NCI-H2107 (cell line): Measurements from ENCODE around the gene NXN.
"Not testable (repeated sequence)": the region's sequence is repeated elsewhere in the genome, so short reads cannot be mapped to it uniquely, and the experiment has no call there.

Source experiments
- DNase-seq: peaks from one replicate; lab custom pipeline; 2025; lab: John Stamatoyannopoulos, UW

NXN gene

DNA sequence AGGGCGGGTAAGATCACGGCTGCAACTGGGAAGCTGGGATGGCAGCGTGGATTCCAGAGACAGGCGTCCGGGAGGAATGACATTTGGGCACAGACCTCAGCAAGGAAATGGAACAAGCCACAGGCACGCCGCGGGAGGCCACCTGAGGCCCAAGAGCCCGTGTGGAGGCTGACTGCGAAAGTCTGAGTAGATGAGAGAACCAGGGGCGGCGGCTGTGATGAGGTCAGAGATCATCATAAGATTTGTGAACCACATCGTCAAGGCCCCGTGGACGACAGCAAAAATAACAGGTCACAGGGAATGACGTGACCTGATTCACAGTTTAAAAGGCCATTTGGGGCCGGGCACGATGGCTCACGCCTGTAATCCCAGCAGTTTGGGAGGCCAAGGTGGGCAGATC, 149.2 kb downstream of the NXN start:
- DNase-seq: no peak

DNA sequence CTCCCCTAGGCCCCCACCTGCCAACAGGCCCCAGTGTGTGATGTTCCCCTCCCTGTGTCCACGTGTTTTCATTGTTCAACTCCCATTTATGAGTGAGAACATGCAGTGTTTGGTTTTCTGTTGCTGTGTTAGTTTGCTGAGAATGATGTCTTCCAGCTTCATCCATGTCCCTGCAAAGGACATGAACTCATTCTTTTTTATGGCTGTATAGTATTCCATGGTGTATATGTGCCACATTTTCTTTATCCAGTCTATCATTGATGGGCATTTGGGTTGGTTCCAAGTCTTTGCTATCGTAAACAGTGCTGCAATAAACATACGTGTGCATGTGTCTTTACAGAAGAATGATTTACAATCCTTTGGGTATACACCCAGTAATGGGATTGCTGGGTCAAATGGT, 150.0 kb downstream of the NXN start:
- DNase-seq: not testable (repeated sequence)

DNA sequence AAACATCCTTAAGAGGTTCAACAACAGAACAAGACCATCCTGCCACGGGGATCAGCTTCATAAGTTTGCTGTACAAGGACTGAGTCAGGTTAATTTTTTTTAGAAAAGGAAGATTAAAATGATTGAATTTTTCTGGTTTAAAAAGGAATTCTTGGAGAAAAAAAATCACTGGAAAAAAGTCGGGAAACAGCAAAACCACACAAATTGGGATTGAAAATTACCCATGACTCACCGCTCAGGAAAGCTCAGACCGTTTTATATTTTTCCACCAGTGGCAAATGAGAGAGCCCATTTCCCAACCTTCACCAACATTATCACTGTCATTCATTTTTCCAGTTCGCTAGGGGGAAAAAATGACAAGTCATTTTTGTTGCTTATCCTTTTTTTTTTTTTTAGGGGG, 150.8 kb downstream of the NXN start:
- DNase-seq: no peak

DNA sequence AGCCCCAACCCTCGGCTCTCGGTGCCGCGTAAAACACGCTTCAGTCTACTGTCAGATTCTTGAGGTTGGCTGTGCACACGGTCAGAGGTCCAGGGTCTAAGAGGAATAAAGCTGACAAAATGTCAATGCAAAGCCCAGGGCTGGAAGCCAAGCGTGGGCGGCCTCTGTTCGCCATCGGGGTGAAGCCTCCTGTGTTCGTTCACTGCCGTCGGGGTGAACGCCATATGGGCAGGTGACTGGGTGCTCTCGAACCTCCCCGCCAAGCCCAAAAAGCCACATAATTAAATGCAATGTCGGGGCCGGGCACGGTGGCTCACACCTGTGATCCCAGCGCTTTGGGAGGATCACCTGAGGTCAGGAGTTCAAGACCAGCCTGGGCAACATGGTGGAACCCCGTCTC, 152.8 kb downstream of the NXN start:
- DNase-seq: no peak

DNA sequence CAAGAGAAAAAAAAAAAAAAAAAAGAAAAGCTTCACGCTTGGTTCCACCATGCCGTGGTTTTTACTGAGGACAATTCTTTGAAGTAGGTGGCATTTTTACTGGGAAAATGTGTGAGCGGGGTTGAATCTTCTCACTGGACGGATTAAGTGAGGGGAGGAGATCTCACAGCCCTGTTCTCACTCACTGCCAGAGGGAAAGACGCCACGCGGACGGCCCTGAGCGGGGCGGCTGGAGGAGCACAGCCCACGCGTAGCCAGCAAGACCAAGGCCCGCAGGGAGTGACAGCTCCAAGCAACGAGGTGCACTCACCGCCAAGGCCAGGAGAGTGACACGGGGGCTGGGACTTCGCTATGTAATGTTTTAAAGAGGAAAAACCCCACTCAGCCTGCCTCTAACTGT, 154.4 kb downstream of the NXN start:
- no peak for DNase-seq

DNA sequence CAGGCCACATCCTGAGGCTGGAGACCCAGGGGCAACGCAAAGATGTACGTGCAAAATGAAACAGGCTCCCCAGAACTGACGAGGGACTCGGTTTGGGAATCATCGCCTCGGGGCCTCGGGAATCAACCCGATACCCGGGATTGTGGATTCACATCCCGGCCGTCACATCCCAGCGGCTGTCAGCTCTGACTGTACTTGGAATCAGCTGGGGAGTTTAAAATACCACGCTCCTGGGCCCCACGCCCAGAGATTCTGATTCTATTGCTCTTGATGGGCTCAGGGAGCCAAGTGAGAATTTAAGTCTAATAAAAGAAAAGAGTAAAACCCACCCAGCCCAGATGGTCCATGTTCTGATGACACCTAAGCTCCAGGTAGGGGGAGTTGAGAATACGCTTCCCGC, 155.2 kb downstream of the NXN start:
- no peak for DNase-seq

DNA sequence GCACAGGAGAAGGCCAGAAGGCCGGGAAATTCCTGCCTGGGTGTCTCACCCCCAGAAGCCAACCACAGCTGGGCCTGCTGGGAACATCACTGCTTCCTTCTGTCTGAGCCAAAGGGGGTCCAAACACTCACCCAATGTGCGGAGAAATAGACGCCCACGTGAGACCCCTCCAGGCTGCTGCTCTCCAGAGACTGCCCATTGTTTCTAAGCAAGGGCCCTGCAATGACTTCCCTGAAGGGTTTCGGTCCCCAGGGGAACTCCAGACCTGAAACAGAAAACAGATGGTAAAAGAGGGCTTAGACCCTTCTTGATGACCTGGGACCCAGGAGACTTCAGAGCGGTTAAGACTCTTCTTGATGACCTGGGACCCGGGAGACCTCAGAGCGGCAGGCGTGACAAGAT, 156.1 kb downstream of the NXN start:
- DNase-seq: no peak

DNA sequence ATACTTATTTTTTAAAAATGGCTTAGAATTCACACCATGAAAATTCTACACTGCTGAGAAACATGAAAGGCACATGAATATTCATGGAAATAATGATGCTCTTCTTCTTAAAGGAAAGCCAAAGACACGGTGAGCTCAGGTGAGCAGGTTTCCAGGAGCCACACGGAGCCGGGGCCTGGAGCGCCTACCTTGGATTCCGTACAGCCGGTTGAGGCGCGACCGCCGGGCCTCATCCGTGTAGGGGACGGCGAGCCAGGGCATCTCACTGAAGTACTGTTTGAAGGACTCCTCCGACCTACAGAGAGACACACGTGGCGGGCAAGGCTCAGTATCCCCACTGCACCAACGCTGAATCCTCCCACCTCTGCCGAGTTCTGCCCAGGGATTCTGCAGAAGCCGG, 160.3 kb downstream of the NXN start:
- no peak for DNase-seq

DNA sequence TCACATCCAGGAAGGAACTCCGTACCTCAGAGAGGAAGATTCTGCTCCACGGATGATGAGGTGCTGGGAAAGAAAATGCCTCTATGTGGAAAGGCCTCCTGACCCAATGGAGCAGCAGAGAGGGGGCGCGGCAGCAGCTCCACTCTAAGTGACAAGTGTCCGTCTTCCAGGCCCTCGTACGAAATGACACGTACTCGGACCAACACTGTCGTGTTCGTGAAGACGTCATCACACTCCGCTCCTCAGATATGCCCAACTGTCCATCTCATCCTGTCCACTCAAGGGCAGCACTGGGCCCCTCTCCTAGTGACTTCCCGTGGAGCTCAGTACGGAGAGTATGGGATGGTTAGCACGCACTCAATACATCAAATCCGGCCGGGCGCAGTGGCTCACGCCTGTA, 165.2 kb downstream of the NXN start:
- no peak for DNase-seq

DNA sequence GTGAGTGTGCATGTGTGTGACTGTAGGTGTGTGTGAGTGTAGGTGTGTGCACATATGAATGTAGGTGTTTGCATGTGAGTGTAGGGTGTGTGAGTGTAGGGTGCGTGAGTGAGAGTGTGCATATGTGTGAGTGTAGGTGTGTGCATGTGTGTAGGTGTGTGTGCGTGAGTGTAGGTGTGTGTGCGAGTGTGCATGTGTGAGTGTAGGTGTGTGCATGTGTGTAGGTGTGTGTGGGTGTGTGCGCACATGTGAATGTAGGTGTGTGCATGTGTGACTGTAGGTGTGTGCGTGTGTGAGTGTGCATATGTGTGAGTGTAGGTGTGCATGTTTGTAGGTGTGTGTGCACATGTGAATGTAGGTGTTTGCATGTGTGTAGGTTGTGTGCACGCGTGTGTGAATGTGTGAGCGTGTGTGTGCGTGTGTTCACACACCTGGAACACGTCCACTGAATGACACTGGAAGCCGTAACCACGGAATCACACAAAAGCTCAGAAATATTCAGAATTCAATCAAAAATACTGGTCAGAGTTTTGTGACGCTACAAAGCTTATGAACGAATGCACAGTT, 166.9 kb downstream of the NXN start:
- DNase-seq: no peak

DNA sequence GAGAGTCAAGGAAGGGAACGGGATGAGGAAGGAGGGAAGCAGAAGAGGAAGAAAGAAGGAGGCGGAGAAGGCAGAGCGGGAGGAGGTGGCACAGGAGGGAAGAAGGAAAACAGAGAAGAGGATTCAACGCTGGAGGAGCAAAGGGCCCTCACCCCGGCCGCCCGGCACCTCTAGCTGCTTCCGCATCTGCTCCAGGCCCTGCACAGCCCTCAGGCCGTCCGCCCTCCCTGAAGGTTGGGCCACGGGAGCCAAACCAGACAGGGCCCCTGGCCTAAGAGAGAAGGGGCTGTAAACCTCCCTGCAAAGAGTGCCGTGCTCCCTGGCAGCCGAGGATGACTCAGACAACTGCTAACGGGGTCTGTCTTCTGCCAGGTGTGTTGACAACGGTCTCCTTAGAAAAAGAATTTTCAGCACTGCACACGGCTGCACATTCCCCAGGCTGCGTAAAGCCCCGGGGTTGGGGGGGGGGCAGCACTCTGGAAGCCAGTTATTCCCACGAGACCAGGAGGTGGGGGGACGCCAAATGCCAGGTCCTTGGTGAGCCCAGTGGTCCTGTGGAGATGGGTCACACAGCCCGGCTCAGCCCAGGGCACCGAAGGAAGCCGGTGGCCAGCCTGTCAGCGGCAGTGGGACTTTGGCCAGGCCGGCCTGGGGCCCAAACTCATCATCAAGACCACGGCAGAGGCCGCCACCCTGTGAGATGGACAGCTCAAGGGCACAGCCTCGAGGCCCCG, 168.4 kb downstream of the NXN start:
- no peak for DNase-seq

DNA sequence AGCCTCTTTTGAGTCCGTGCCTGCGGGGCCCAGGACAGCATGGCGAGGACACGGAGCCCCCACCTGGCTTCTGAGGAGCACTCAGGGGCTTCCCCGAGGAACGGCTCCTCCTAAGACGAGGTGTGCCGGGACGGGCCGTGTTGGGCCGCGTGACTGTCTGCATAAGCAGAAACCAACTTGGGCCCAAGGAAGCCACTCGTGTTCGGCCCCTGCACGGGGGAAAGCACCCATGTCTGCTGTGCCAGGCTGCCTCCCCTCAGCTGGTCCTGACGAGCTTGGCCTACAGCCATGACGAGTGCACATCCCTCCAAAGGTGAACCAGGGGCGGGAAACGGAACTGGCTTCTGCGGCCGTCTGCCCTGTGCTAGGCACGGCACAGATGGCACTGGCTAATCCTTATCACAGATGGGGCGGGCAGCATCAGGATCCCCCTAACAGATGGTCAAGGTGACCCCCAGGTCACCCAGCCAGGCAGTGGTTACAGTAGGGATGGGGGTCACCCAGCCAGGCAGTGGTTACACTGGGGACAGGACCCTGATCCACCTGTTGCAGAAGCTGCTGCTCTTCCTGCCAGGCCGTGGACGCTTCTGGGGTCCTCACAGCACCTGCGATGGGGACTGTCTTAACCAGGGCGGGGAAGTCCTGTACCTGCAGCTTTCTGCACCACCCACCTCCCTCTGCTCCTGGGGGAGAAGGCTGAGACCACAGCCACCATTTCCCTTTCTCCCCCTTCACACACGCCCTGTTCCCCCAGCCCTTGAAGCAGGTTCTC, 171.9 kb downstream of the NXN start:
- no peak for DNase-seq

DNA sequence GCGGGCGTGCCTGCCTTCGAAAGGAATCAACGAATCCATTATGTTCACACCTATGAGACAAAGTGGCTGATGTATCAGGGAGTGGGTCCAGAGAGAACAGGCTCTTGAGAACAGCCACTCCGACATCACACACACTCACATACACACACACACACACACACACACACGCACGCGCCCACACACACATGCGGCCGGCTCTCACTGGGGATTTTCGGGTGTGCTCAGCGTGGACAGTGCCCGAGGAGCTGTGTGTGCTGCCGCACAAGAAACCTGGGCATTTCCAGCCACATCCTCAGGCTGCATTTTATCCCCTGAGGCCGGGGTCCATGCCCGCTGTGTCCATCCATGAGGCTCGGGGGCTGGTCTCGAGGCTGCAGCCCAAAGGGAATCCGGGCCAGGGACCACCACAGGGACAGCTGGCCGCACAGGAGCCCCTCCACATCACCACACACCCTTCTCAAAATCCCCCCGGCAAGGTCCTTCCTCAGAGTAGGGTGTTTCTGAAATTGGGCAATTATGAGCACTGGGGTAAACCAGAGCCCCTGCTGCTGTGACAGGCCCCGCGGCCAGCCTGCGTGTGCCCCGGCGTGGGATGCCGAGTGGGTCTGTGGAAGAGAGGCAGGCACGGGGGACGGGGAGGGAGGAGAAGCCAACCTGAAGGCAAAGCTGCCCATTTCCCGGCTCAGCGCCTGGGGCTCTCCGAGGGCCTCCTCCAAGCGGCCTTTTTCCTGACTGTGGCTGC, 172.6 kb downstream of the NXN start:
- DNase-seq: no peak

DNA sequence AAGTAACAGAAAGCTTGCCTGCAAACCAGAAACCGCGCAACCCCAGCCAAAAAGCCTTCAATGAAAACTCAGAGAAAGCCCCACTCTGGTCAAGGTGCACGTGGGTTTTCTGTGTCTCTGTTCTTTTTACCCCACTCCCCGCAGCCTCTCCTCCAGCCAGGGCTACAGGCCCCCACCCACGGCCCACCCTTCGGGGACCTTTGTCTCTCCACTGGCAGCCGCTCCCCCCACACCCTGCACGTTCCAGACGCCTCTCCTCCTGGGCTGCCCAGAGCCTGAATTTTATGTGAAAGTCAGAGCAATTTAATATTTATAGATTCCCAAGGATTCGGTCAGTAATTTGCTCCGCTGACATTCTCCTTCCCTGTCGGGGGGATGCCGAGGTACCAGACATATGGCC, 173.2 kb downstream of the NXN start:
- DNase-seq: no peak

DNA sequence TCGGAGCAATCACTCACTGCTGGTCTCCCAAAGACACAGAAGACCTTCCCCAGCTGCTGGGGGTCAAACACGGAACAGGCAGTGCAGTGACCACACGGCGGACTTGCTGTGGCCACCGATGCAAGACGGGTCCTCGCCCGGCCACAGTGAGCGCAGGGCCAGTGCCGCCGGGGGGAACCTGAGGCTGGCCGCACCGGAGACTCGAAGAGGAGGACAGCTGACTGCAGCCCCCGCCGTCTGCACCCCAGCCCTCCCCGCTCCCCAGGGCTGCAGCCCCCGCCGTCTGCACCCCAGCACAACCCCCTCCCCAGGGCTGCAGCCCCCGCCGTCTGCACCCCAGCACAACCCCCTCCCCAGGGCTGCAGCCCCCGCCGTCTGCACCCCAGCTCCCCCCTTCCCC, 173.7 kb downstream of the NXN start:
- not testable (repeated sequence) for DNase-seq

DNA sequence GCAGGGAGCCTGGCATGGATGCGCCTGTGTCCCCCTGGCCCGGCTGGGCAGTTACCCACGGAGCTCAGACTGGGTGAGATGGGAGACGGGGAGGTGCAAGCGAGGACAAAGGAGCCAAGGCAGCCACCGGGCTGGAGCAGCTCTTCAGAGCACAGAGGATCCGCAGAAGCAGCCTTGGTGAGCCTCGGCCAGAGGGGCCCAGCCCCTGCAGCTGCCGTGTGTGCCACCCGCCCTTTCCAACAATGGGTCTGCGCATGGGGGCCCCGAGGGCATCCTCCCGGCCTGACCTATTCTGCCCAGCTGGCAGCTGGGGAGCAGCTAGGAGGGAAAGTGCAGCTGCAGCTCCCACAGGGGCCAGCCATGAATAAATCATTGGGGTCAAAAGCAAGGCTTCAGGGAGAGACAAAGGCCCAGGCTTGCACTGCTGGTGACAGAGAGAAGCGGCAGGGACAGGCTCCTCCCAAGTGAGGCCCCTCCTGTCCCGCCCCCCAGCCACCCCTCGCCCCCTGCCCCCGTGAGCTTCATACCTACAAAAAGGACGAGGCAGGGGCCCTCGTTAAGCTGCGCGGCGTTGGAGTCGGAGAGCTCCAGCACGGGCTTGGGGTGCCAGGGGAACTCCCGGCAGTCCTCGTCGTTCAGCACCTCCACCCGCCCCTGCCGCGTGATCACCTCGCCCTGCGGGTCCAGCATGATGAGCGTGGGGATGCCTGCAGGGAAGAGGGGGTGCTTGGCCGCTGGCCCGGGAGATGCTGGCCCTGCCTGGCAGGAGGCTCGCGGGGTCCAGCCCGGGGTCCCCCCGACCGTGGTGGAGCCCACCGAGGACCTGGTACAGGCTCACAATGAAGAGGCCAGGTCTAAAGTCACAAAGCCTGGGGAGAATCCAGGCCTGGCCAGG, 174.8 kb downstream of the NXN start:
- DNase-seq: no peak

DNA sequence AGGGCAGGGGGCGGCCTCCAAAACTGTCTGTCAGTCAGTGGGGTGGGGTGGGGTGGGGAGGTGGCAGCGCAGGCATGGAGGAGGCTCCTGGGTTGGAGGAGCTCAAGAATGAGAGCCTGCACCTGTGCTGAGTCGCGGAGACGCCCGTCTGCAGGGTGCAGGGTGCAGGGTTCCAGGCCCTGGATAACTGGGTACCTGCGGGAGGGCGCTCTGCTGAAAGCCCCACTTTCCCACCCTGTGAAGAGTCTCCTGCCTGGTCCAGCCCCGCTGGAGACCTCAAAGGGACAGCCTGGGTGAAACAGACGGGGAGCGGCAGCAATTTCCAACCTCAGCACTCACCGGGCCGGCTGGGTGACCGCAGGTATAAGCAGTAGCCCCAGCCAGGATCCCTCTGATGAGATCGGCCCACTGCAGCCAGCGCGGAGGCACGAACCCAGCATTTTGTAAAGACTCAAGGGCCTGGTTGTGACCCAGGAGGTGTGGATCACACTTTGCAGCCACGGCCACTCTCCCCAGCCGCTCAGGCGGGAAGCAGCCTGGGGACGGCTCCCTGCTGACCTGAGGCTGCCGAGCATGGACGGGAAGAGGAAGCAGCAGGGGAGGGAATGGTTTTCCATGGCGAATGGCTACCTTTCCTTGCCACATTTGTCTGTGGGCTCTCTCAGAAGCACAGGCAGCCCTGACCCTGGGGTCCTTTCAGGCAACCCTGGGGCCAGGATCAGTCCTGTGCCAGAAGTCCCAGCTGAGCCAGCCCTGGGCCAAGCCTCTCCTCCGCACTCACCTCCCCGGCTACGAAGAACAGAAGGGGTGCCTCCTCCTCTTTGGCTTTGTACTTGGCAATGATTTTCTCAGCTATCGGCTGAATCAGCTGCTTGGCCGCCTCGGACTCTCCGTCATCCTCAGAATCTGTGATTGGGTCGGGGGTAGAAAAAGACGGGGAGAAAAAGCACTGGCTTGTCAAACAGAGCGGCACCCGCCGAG, 176.4 kb downstream of the NXN start:
- DNase-seq: no peak

DNA sequence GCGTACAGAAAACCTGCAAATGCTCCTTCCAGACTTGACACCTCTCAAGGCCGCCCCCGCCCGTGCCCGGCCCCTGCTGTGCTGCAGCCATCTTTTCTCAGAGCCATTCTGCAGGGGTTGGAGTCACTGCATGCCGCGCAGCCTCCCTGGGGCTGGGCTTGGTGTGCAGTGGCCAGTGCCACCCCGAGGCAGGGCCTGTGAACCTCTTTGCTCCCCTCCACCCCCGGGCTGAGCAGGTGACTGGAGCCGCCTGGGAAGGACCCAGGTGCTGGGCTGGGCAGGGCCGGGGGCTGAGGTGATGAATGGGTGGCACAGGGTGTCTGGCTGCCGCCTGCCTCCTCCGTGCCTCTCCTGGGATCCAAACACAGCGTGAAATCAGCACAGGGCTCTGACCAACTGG, 177.1 kb downstream of the NXN start:
- DNase-seq: no peak

DNA sequence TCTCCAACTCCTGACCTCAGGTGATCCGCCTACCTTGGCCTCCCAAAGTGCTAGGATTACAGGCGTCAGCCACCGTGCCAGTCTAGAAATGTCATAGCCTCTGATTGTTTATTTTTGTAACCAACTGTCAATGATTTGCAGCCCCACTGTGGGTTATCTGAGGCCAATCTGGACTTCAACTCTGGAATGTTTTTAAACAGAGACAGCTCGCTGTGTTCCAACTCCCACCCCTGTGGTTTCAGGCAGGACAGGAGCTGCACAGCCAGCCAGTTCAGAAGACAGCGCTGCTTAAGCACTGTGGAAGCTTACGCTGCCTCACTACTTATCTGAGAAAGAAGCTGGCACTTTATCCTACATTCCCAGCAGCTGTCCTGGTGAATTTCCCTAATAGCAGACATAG, 177.9 kb downstream of the NXN start:
- no peak for DNase-seq

DNA sequence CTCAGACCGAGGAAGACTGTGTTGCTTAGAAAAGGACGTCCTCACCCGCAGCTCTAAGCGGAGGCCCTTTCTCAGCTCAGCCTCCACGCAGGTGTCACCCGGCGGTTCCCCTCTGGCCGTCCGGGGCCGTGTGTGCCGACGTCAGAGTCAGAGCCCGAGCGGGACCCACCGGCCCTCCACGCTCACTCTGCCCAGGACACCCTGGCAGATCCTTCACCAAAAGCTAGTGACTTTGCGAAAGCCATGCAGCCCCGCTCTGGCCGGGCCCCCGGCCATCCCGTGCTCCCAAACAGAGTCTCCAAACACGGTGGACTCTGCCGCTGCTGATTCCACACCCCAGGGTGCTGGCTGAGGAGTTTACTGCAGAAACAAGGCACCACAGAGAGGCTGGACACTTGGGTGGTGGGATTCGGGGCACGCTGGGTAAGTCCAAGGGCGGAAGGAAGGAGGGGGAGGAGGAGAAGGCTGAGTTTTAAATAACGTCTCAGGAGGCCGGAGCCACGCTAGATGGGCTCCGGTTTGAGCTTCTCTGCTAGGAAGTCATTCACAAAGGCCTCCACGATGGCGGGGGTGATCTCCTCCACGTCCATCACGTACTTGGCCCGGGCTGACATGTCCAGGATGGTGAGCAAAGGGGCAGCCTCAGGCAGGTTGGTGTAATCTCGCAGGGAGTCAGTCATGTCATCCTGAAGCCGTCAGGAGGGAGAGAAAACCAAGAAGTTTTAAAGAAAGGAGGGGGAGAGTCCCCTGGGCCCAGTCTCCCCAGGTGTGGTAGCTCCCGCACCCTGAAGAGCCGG, 178.9 kb downstream of the NXN start:
- DNase-seq: no peak
